PC-9 (cell line): ENCODE data around the gene SP3.

Experiments used
- CTCF ChIP-seq: fragments of 200-600 bp; sonication (generic); conservative IDR thresholded peaks from 2 replicates; pipeline ENCODE4 v1.6.1; 2017; ENCODE audit warnings: mixed run types, antibody characterized with exemption, mild to moderate bottlenecking, moderate library complexity
- EZH2 ChIP-seq: fragments of 200-600 bp; sonication (generic); IDR thresholded peaks from 2 replicates; pipeline ENCODE4 v1.8.0; 2017; ENCODE audit warnings: antibody characterized with exemption, low read depth

- TF ChIP-seq CTCF (no peak), EZH2 (no peak)
These were observed 5.3 kb downstream of the SP3 start for GRCh38 chr2:173959909-173960308.
